Bronchial epithelial cell (primary cell): Measurements from ENCODE around the gene ABLIM2. TPM values are rescaled to one million over a fixed set of nuclear protein-coding genes. Genes with fewer than 3 reads are reported as not detected.

Experiments used
- DNase-seq: peaks from one replicate; pipeline ENCODE4 v3.0.0-alpha.2; 2010; ENCODE audit warnings: low read depth
- FAIRE-seq: peaks from 2 replicates; lab custom pipeline; 2011; peaks lifted over from hg19 to GRCh38; lab: Jason Lieb, UNC
- H3K27me3 ChIP-seq: 2 replicates; pipeline ENCODE4 v1.5.1; 2011; ENCODE audit warnings: low read length; ENCODE audit not compliant: control insufficient read depth, insufficient read depth
- H3K36me3 ChIP-seq: 2 replicates; pipeline ENCODE4 v1.5.1; 2011; ENCODE audit warnings: low read length; ENCODE audit not compliant: control insufficient read depth, insufficient read depth
- H3K4me3 ChIP-seq: 2 replicates; pipeline ENCODE4 v1.5.1; 2011; ENCODE audit warnings: mild to moderate bottlenecking, low read depth, low read length, control low read depth
- total RNA-seq: library from RNA; depleted of rRNA; stranded (reverse); fragments of >200 nt; gene quantifications from 2 replicates; pipeline ENCODE4 v1.2.1, GENCODE V29; 2014
- TF ChIP-seq, protein P1 (sequence below): IDR thresholded peaks from 2 replicates; pipeline ENCODE4 v1.5.1; 2011; ENCODE audit warnings: mild to moderate bottlenecking, moderate library complexity, low read length, control low read depth, inconsistent platforms; ENCODE audit not compliant: insufficient read depth, severe bottlenecking

Gene ABLIM2
- total RNA-seq, 1 donor from 2014 or later = 1.1 TPM

GRCh38 chr4:8122746-8123145 lies 35.9 kb downstream of the ABLIM2 start:
- H3K4me3 ChIP-seq = no peak overlapping the region
- no peaks in the 10 kb centered on the region for H3K36me3 ChIP-seq
- FAIRE-seq = no peak
- TF ChIP-seq, protein P1, sequence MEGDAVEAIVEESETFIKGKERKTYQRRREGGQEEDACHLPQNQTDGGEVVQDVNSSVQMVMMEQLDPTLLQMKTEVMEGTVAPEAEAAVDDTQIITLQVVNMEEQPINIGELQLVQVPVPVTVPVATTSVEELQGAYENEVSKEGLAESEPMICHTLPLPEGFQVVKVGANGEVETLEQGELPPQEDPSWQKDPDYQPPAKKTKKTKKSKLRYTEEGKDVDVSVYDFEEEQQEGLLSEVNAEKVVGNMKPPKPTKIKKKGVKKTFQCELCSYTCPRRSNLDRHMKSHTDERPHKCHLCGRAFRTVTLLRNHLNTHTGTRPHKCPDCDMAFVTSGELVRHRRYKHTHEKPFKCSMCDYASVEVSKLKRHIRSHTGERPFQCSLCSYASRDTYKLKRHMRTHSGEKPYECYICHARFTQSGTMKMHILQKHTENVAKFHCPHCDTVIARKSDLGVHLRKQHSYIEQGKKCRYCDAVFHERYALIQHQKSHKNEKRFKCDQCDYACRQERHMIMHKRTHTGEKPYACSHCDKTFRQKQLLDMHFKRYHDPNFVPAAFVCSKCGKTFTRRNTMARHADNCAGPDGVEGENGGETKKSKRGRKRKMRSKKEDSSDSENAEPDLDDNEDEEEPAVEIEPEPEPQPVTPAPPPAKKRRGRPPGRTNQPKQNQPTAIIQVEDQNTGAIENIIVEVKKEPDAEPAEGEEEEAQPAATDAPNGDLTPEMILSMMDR = no peak
- H3K27me3 ChIP-seq = no peaks in the 10 kb centered on the region
- DNase-seq = no peak

DNA sequence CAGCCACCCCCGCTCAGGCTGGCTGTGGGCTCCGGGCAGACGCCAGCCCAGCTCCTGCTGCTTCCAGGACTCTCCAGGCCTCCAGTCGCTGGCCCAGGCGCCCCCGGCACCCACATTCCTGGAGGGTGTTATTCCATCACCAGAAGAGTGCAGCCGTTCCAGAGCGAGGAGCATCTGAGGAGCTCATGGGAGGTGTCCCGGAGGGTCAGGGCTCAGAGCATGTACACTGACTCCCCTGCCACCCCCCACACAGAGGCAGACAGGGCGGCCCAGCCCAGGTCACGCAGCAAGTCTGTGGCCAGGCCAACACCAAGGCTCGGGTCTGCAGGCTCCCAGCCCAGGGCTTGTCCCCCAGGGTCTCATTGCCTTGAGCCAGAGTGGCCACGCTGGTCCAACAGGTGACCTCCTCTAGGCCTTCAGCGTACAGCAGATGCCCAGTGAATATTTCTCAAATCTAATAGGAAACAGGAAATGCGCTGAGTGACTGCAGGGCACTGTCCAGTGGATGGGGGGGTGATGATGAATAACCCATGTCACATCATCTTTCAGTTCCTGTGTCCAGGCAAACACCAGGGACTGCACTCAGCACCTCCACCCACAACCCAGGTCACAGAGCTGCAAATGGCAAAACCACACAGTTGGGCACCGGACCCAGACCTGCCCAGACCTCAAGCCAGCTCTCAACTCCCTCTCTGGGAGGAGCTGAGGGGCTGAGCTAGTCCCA lies 37.2 kb downstream of the ABLIM2 start:
- Histone ChIP-seq H3K36me3 (no peaks in the 10 kb centered on the region), H3K27me3 (no peaks in the 10 kb centered on the region), H3K4me3 (no peak overlapping the region)
- FAIRE-seq (no peak), DNase-seq (no peak)
- TF ChIP-seq, protein P1 = no peak

DNA sequence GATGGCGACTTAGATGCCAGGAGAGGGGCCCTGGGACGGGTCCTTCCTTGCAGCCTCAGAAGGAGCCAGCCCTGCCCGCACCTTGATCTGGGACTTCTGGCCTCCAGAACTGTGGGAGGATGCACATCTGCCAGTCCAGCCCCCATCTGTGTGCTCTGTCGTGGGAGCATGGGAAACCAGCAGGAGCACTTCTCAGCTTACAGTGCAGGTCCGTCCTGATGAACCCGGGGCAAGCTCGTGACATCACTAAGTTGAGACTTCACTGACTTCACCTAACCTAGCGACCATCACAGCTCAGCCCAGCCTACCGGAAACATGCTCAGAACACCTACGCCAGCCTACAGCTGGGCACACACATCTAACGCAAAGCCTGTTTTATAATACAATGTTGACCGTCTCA lies 38.1 kb downstream of the ABLIM2 start:
- no peaks in the 10 kb centered on the region for H3K36me3 ChIP-seq
- H3K4me3 ChIP-seq = no peak overlapping the region
- TF ChIP-seq, protein P1 = no peak
- no peaks in the 10 kb centered on the region for H3K27me3 ChIP-seq
- no peak for FAIRE-seq
- no peak for DNase-seq

- TF ChIP-seq, protein P1 = no peak
- FAIRE-seq (no peak), DNase-seq (no peak)
- H3K36me3 ChIP-seq = no peaks in the 10 kb centered on the region
- H3K4me3 ChIP-seq = no peak overlapping the region
- H3K27me3 ChIP-seq = no peaks in the 10 kb centered on the region
These were observed 38.7 kb downstream of the ABLIM2 start for GRCh38 chr4:8119877-8120276.

DNA sequence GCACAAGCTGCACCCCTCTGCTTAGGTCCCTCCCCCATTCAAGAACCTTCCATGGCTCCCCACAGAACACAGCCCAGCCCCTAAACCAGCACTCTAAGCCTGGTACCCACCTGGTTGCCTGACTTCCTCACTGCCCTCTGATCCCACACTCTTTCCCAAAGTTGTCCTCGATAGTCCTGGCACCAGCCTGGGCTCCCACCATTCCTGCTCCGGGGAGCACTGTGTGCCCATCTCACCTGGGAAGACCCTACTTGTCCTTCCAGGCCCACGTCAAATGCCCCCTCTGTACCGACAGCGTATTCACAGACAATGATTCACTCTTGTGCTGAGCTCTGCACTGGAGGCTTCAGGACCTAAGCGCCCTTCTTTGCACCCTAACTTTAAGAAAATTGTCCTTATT lies 40.1 kb downstream of the ABLIM2 start:
- DNase-seq (no peak), FAIRE-seq (no peak)
- no peak overlapping the region for H3K4me3 ChIP-seq
- TF ChIP-seq, protein P1 = no peak
- H3K27me3 ChIP-seq = no peaks in the 10 kb centered on the region
- H3K36me3 ChIP-seq = no peaks in the 10 kb centered on the region

DNA sequence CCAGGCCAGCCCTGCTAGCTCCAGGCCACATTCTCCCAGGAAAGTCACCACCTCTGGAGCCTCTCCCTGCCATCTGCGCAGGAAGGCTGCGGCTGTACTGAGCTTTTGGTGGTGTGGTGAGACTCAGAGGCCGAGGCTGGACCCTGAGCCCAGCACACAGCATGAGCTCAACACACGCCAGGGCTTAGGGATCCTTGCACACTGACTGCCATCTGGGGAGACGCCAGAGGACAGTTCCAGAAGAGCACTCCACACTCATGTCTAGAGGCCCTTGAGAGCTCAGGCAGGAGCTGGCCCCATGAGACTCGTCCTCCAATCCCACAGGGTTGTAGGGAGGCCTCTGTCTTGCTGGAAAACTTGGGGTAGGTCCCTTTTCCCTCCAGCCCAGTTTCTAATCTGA lies 40.6 kb downstream of the ABLIM2 start:
- Histone ChIP-seq H3K4me3 (no peak overlapping the region), H3K27me3 (no peaks in the 10 kb centered on the region), H3K36me3 (no peaks in the 10 kb centered on the region)
- FAIRE-seq (no peak), DNase-seq (no peak)
- TF ChIP-seq, protein P1 = no peak
